Naive thymus-derived CD4-positive, alpha-beta T cell (primary cell): Measurements from ENCODE around the gene KIF19. TPM values are rescaled to one million over a fixed set of nuclear protein-coding genes. Genes with fewer than 3 reads are reported as not detected.
"Not testable (repeated sequence)": the region's sequence is repeated elsewhere in the genome, so short reads cannot be mapped to it uniquely, and the experiment has no call there.

Experiments used
- ATAC-seq: fragments of 150-1000 bp; cut with Tn5 transposase; 2 replicates; pipeline ENCODE4 v1.10.0; 2021; ENCODE audit warnings: mild to moderate bottlenecking, moderate library complexity
- CTCF ChIA-PET: fragments of 350-600 bp; sonication (Branson Sonifier 250); formaldehyde crosslinking; loops from one replicate; lab custom pipeline; 2021; ENCODE audit warnings: antibody characterized with exemption; lab: Charles Lee
- POLR2A ChIA-PET: fragments of 350-600 bp; sonication (Branson Sonifier 250); formaldehyde crosslinking; loops from one replicate; lab custom pipeline; 2021; ENCODE audit warnings: antibody characterized with exemption, inconsistent platforms; lab: Charles Lee
- DNase-seq, 9 donors: peaks; one replicate each; pipeline versions ENCODE4 v3.0.0 to v3.0.0-alpha.2; 2020 to 2022; ENCODE audit warnings: mixed read lengths in 1 of 9
- H3K27ac ChIP-seq: one replicate; pipeline ENCODE4 v1.7.0; 2013; ENCODE audit warnings: mild to moderate bottlenecking, low read depth, low read length, moderate library complexity
- H3K27me3 ChIP-seq, 2 donors: one replicate each; pipeline ENCODE4 v1.7.0; 2013; ENCODE audit warnings: low read length in 2 of 2, mild to moderate bottlenecking in 2 of 2, moderate library complexity in 2 of 2; ENCODE audit not compliant: control insufficient read depth in 2 of 2, insufficient read depth in 2 of 2
- H3K36me3 ChIP-seq, 3 experiments: 1 replicate in 2 of 3; 2 replicates in 1 of 3; pipeline ENCODE4 v1.7.0; 2013; ENCODE audit warnings: low read length in 3 of 3, mild to moderate bottlenecking in 3 of 3, moderate library complexity in 1 of 3; ENCODE audit not compliant: insufficient read depth in 3 of 3, control insufficient read depth in 2 of 3
- H3K4me1 ChIP-seq, 2 donors: one replicate each; pipeline ENCODE4 v1.7.0; 2013; ENCODE audit warnings: low read length in 2 of 2, mild to moderate bottlenecking in 2 of 2, moderate library complexity in 1 of 2; ENCODE audit not compliant: control insufficient read depth in 2 of 2, insufficient read depth in 2 of 2
- H3K4me3 ChIP-seq: 2 replicates; pipeline ENCODE4 v1.7.0; 2013; ENCODE audit warnings: mild to moderate bottlenecking, low read length
- H3K9me3 ChIP-seq, 3 experiments: 1 replicate in 2 of 3; 2 replicates in 1 of 3; pipeline ENCODE4 v1.7.0; 2013; ENCODE audit warnings: low read length in 3 of 3; ENCODE audit not compliant: control insufficient read depth in 2 of 3
- H3K27ac Mint-ChIP-seq, 9 donors: one replicate each; pipeline ENCODE4 v1.8.0; 2020 to 2022; ENCODE audit warnings: mixed read lengths in 9 of 9, mild to moderate bottlenecking in 8 of 9, moderate library complexity in 5 of 9, inconsistent platforms in 2 of 9
- H3K27me3 Mint-ChIP-seq, 5 donors: one replicate each; pipeline ENCODE4 v1.8.0; 2021 to 2022; ENCODE audit warnings: mixed read lengths in 5 of 5, mild to moderate bottlenecking in 1 of 5
- H3K36me3 Mint-ChIP-seq, 5 donors: one replicate each; pipeline ENCODE4 v1.8.0; 2020 to 2022; ENCODE audit warnings: mixed read lengths in 5 of 5, mild to moderate bottlenecking in 3 of 5, inconsistent platforms in 1 of 5
- H3K4me1 Mint-ChIP-seq, 7 donors: one replicate each; pipeline ENCODE4 v1.8.0; 2020 to 2022; ENCODE audit warnings: mixed read lengths in 7 of 7, mild to moderate bottlenecking in 3 of 7, inconsistent platforms in 1 of 7
- H3K4me3 Mint-ChIP-seq, 10 donors: one replicate each; pipeline ENCODE4 v1.8.0; 2020 to 2022; ENCODE audit warnings: mild to moderate bottlenecking in 10 of 10, mixed read lengths in 10 of 10, moderate library complexity in 6 of 10, inconsistent platforms in 2 of 10
- H3K9me3 Mint-ChIP-seq, 11 donors: one replicate each; pipeline ENCODE4 v1.8.0; 2020 to 2022; ENCODE audit warnings: mixed read lengths in 11 of 11, mild to moderate bottlenecking in 4 of 11, inconsistent platforms in 1 of 11, moderate library complexity in 1 of 11
- intact Hi-C, 2 donors: fragments of 100-400 bp; cut with micrococcal nuclease; formaldehyde crosslinking; loops; one replicate each; pipeline ENCODE4 v1.15.1; 2023
- polyA plus RNA-seq, 2 donors: library from polyadenylated mRNA; unstranded; fragments of 300-500 nt; fragmentation: Illumina TruSeq; gene quantifications; one replicate each; pipeline ENCODE4 v1.2.3, GENCODE V29; 2021
- total RNA-seq, 6 experiments: library from RNA in 5 of 6; stranded (reverse) in 5 of 6; gene quantifications; 1 replicate in 5 of 6; 2 replicates in 1 of 6; pipeline ENCODE4 v1.2.3 and lab custom pipeline; 2021 to 2026

The KIF19 gene
- total and polyA plus RNA-seq, 7 experiments from 2014 or later: 0.34 to 1.2 (median 0.47) TPM; not detected in 3

- not testable (repeated sequence) for H3K9me3 ChIP-seq, H3K36me3 ChIP-seq, ATAC-seq, H3K9me3 Mint-ChIP-seq, H3K27ac ChIP-seq, H3K36me3 Mint-ChIP-seq, H3K27me3 Mint-ChIP-seq, H3K27me3 ChIP-seq, DNase-seq
- ChIA-PET POLR2A (interaction anchor here (0.8 to 3.6 kb wide), 4 partner anchors 15 to 192 kb away, joined by 3 to 16 read pairs (median 3); partner anchors contain the start of gene RPL38), CTCF (interaction anchor here (0.8 to 1.3 kb wide), 2 partner anchors 8 to 17 kb away, joined by 3 to 5 read pairs; no protein-coding TSS in a partner anchor)
- Mint-ChIP-seq H3K27ac (peak overlapping the region; percentile 85 to 98 (median 95)), H3K4me1 (peaks cover 14 to 64% (median 35%) of the 10 kb centered on the region in 7 donors), H3K4me3 (peak overlapping the region in 4 of 10 donors; percentile 41 to 83 (median 65))
- H3K4me3 ChIP-seq: peak overlapping the region; percentile 10
- intact Hi-C loops: loop anchor here in 1 of 2 donors (5.0 kb wide), 1 partner anchor 70 kb away; the partner anchor contains the start of gene TTYH2
- peaks cover 42 to 50% of the 10 kb centered on the region in 2 donors for H3K4me1 ChIP-seq
Observed at GRCh38 chr17:74282274-74282586, 43.8 kb upstream of the KIF19 start.

- intact Hi-C loops: loop anchor here (1.0 to 5.0 kb wide), 2 partner anchors 14 to 70 kb away; partner anchors contain the start of gene TTYH2 (in 1 of the 2)
- ChIA-PET POLR2A (interaction anchor here (1.0 to 1.6 kb wide), 2 partner anchors 15 to 79 kb away, joined by 3 read pairs; partner anchors contain the start of gene RPL38), CTCF (interaction anchor here (1.3 kb wide), 1 partner anchor 16 kb away, joined by 5 read pairs; no protein-coding TSS in a partner anchor)
- no peaks in the 10 kb centered on the region for H3K36me3 ChIP-seq
- no peaks in the 10 kb centered on the region for H3K27me3 ChIP-seq
- Mint-ChIP-seq H3K4me1 (peaks cover 14 to 63% (median 35%) of the 10 kb centered on the region in 7 donors), H3K27me3 (no peaks in the 10 kb centered on the region), H3K4me3 (peak overlapping the region; percentile 36 to 83 (median 52)), H3K9me3 (peaks cover 0 to 3% (median 0%) of the 10 kb centered on the region in 11 donors), H3K36me3 (peaks cover 0 to 6% (median 0%) of the 10 kb centered on the region in 5 donors), H3K27ac (peak overlapping the region; percentile 85 to 98 (median 95))
- H3K4me3 ChIP-seq: peak overlapping the region; percentile 10
- peaks cover 42 to 50% of the 10 kb centered on the region in 2 donors for H3K4me1 ChIP-seq
- peak; percentile 74 for ATAC-seq
- H3K27ac ChIP-seq: no peak overlapping the region
- DNase-seq: peak in 8 of 9 donors; percentile 19 to 69 (median 58)
- H3K9me3 ChIP-seq: no peaks in the 10 kb centered on the region
Observed at GRCh38 chr17:74282587-74283370, 43.2 kb upstream of the KIF19 start.

- peaks cover 14 to 64% (median 35%) of the 10 kb centered on the region in 7 donors for H3K4me1 Mint-ChIP-seq
- DNase-seq (no peak), ATAC-seq (no peak)
- CTCF ChIA-PET: interaction anchor here (1.3 kb wide), 1 partner anchor 15 kb away, joined by 5 read pairs; no protein-coding TSS in a partner anchor
- H3K27ac Mint-ChIP-seq: peak overlapping the region; percentile 85 to 98 (median 95)
- H3K9me3 Mint-ChIP-seq: peaks cover 0 to 3% (median 0%) of the 10 kb centered on the region in 11 donors
- H3K36me3 Mint-ChIP-seq: peaks cover 0 to 6% (median 0%) of the 10 kb centered on the region in 5 donors
- Histone ChIP-seq H3K36me3 (no peaks in the 10 kb centered on the region), H3K4me3 (no peak overlapping the region), H3K27me3 (no peaks in the 10 kb centered on the region), H3K27ac (no peak overlapping the region), H3K4me1 (peaks cover 42 to 50% of the 10 kb centered on the region in 2 donors), H3K9me3 (no peaks in the 10 kb centered on the region)
- H3K27me3 Mint-ChIP-seq: no peaks in the 10 kb centered on the region
- intact Hi-C loops: loop anchor here (1.0 to 5.0 kb wide), 2 partner anchors 13 to 71 kb away; partner anchors contain the start of gene TTYH2 (in 1 of the 2)
- peak overlapping the region in 7 of 10 donors; percentile 29 to 83 (median 53) for H3K4me3 Mint-ChIP-seq
- POLR2A ChIA-PET: interaction anchor here (1.2 kb wide), 1 partner anchor 72 kb away, joined by 4 read pairs; no protein-coding TSS in a partner anchor
Observed at GRCh38 chr17:74283371-74283673, 42.7 kb upstream of the KIF19 start.

GRCh38 chr17:74287031-74287602, 38.9 kb upstream of the KIF19 start:
- intact Hi-C loops: no loop called here
- Mint-ChIP-seq H3K27me3 (no peaks in the 10 kb centered on the region), H3K27ac (peak overlapping the region in 2 of 9 donors; percentile 47 to 82), H3K4me3 (no peak overlapping the region), H3K9me3 (peaks cover 0 to 3% (median 0%) of the 10 kb centered on the region in 11 donors), H3K4me1 (peaks cover 9 to 51% (median 22%) of the 10 kb centered on the region in 7 donors), H3K36me3 (peaks cover 0 to 3% (median 0%) of the 10 kb centered on the region in 5 donors)
- H3K4me1 ChIP-seq: peaks cover 26 to 29% of the 10 kb centered on the region in 2 donors
- H3K9me3 ChIP-seq: no peaks in the 10 kb centered on the region
- CTCF ChIA-PET: interaction anchor here (0.9 kb wide), 1 partner anchor 14 kb away, joined by 3 read pairs; no protein-coding TSS in a partner anchor
- H3K4me3 ChIP-seq: no peak overlapping the region
- no peaks in the 10 kb centered on the region for H3K27me3 ChIP-seq
- no peak for ATAC-seq
- H3K36me3 ChIP-seq: no peaks in the 10 kb centered on the region
- H3K27ac ChIP-seq: no peak overlapping the region
- POLR2A ChIA-PET: interaction anchor here (0.6 kb wide), 1 partner anchor 11 kb away, joined by 3 read pairs; no protein-coding TSS in a partner anchor
- DNase-seq: no peak

- POLR2A ChIA-PET: interaction anchor here (0.7 kb wide), 1 partner anchor 17 kb away, joined by 5 read pairs; no protein-coding TSS in a partner anchor
- Histone ChIP-seq H3K4me1 (peaks cover 13 to 14% of the 10 kb centered on the region in 2 donors), H3K36me3 (no peaks in the 10 kb centered on the region), H3K9me3 (no peaks in the 10 kb centered on the region), H3K4me3 (no peak overlapping the region), H3K27me3 (no peaks in the 10 kb centered on the region), H3K27ac (no peak overlapping the region)
- Mint-ChIP-seq H3K27ac (peak overlapping the region in 2 of 9 donors; percentile 38 to 82), H3K9me3 (no peaks in the 10 kb centered on the region), H3K4me1 (peaks cover 5 to 39% (median 12%) of the 10 kb centered on the region in 7 donors), H3K36me3 (no peaks in the 10 kb centered on the region), H3K27me3 (no peaks in the 10 kb centered on the region), H3K4me3 (no peak overlapping the region)
- intact Hi-C loops: no loop called here
- CTCF ChIA-PET: interaction anchor here (1.2 kb wide), 1 partner anchor 11 kb away, joined by 3 read pairs; no protein-coding TSS in a partner anchor
- no peak for ATAC-seq
- no peak for DNase-seq
Observed at GRCh38 chr17:74288785-74289184, 37.2 kb upstream of the KIF19 start.

- H3K27ac Mint-ChIP-seq: peak overlapping the region in 1 of 9 donors; percentile 29
- H3K27me3 ChIP-seq: no peaks in the 10 kb centered on the region
Observed at GRCh38 chr17:74289688-74290087, 36.3 kb upstream of the KIF19 start.

More at GRCh38 chr17:74289688-74290087, 36.3 kb upstream of the KIF19 start:
- no peak overlapping the region for H3K4me3 ChIP-seq
- peaks cover 0 to 2% (median 0%) of the 10 kb centered on the region in 11 donors for H3K9me3 Mint-ChIP-seq
- CTCF ChIA-PET: interaction anchor here (0.7 to 1.2 kb wide), 3 partner anchors 8 to 31 kb away, joined by 3 read pairs; no protein-coding TSS in a partner anchor
- peaks cover 0 to 1% (median 0%) of the 10 kb centered on the region in 5 donors for H3K36me3 Mint-ChIP-seq
- H3K27me3 Mint-ChIP-seq: no peaks in the 10 kb centered on the region
- no peaks in the 10 kb centered on the region for H3K9me3 ChIP-seq
- no peak for ATAC-seq
- peaks cover 3 to 33% (median 6%) of the 10 kb centered on the region in 7 donors for H3K4me1 Mint-ChIP-seq
- no peak overlapping the region for H3K4me3 Mint-ChIP-seq
- peaks cover 5 to 7% of the 10 kb centered on the region in 2 donors for H3K4me1 ChIP-seq
- no peak for DNase-seq
- no peaks in the 10 kb centered on the region for H3K36me3 ChIP-seq
- POLR2A ChIA-PET: no interaction called here
- H3K27ac ChIP-seq: no peak overlapping the region
- intact Hi-C loops: no loop called here
